Measurements from ENCODE around the gene DOK3.
"Not testable (repeated sequence)": the region's sequence is repeated elsewhere in the genome, so short reads cannot be mapped to it uniquely, and the experiment has no call there.

DNA sequence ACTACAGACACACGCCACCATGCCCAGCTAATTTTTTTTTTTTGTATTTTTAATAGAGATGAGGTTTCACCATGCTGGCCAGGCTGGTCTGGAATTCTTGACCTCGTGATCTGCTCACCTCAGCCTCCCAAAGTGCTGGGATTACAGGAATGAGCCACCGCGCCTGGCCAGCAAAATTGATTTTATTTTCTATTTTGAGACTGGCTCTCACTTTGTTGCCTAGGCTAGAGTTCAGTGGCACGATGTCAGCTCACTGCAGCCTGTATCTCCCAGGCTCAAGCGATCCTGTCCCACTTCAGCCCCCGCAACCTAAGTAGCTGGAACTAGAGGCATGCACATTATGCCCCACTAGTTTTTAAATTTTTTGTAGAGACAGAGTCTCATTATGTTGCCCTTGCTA, 24.8 kb upstream of the DOK3 start:
- TF ChIP-seq, protein P1, sequence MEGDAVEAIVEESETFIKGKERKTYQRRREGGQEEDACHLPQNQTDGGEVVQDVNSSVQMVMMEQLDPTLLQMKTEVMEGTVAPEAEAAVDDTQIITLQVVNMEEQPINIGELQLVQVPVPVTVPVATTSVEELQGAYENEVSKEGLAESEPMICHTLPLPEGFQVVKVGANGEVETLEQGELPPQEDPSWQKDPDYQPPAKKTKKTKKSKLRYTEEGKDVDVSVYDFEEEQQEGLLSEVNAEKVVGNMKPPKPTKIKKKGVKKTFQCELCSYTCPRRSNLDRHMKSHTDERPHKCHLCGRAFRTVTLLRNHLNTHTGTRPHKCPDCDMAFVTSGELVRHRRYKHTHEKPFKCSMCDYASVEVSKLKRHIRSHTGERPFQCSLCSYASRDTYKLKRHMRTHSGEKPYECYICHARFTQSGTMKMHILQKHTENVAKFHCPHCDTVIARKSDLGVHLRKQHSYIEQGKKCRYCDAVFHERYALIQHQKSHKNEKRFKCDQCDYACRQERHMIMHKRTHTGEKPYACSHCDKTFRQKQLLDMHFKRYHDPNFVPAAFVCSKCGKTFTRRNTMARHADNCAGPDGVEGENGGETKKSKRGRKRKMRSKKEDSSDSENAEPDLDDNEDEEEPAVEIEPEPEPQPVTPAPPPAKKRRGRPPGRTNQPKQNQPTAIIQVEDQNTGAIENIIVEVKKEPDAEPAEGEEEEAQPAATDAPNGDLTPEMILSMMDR (optimal IDR thresholded peaks at IDR 0.05 in 1 of 3, IDR thresholded peaks at IDR 0.05 in 1 of 3, conservative IDR thresholded peaks at IDR 0.05 in 1 of 3; ENCODE audit: extremely low read depth in 1 of 3, insufficient read depth in 2 of 3, low read length in 3 of 3), result not testable (repeated sequence)
- TF ChIP-seq EZH2 (IDR thresholded peaks at IDR 0.05; ENCODE audit: low read length), result not testable (repeated sequence)
